GM19324 (cell line): ENCODE results near the gene KRT75.

Experiments used
- ATAC-seq: cut with Tn5 transposase; IDR thresholded peaks from one replicate; pipeline ENCODE4 v1.9.1; 2021; ENCODE audit warnings: mild to moderate bottlenecking, moderate library complexity; ENCODE audit not compliant: unreplicated experiment, low FRiP score

KRT75 gene

DNA sequence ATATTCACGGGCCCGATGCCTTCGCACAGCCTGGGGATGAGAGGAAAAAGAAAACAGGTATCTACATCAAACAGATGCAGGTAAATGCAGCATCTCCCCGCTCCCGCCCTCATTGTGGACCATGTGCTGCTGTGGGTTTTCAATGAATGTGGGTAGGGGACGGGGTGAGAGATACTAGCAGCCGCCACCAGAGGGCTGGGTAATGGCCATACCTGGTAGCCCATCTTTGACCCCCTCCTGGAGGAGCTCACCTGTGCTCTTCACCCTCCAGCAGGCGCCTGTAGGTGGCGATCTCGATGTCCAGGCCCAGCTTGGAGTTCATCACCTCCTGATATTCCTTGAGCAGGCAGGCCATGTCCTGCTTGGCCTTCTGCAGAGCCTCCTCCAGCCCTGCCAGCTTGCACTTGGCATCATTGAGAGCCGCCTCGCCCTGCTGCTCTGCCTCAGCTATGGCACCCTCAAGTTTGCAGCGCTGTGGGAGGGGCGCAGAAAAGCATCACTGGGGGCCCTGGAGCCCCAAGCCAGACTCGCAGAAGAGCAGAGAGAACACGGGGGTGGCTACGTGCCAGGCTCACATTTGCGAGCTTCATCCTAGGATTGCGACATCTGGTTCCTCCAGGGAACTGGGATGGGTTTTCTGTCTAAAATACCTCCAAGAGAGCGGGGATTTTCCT, 38.3 kb downstream of the KRT75 start:
- ATAC-seq = no peak

DNA sequence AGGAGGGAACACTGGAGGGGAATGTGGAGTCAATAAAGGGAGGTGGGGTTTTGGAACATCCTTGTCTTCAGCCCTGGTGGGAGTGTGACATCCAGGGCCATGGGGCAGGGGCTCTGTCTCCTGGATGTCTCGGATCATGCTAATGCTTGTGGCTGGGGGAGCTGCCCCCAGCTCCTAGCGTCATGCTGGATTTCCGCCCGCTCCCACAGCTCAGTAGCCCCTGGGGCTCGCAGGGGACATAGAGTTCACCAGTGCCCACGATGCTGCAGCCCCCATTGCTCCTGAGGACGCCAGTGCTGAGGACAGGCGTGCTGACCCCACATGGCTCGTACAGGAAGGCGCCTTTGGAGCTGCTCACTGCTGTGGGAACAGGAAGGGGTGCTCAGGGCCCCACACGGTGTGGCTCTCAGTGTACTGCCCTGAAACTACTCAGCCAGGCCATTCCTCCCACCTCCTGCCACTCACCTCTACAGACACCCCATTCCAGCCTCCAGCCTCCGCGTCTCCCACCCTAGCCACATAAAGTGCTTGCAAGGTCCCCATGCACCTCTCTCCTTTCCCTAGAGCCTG, 39.2 kb downstream of the KRT75 start:
- ATAC-seq = no peak

DNA sequence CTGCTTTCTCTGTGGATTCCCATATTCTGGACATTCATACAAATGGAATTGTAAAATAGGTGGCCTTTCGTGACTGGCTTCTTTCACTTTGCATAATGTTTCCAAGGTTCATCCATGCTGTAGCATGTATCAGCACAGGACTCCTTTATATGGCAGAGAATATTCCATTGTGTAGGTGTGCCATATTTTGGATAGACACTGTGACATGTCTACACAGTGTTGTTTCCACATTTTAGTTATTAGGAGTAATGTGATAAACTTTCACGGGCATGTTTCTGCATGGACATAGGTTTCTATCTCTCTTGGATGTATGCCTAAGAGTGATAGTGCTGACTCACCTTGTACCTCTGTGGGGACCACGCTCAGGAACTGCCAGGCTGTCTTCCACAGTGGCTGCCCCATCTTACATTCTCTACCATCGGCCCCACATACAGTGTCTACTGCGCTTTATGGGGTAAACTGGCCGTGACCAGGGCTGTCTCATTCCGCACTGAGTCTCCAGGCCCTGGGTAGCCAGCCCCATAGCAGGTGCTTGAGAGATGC, 41.6 kb downstream of the KRT75 start:
- ATAC-seq = no peak

DNA sequence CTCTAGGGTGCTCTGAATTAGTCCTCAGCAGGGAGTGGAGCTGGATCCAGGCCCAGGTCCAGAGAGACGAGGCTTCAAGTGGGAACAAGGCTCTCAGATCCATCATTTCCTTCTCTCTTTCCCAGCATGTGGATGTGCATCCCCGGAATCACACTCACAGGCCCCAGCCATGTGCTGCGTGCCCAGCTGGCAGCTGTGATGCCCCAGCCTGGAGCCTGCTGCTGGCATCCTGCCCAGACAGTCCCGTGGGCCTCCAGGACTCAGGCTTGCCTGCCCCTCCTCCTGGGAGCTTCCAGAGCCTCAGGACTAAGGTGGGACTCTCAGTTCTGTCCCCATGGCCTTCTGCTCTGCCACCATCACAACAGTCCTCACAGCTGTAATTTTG, 42.6 kb downstream of the KRT75 start:
- no peak for ATAC-seq

DNA sequence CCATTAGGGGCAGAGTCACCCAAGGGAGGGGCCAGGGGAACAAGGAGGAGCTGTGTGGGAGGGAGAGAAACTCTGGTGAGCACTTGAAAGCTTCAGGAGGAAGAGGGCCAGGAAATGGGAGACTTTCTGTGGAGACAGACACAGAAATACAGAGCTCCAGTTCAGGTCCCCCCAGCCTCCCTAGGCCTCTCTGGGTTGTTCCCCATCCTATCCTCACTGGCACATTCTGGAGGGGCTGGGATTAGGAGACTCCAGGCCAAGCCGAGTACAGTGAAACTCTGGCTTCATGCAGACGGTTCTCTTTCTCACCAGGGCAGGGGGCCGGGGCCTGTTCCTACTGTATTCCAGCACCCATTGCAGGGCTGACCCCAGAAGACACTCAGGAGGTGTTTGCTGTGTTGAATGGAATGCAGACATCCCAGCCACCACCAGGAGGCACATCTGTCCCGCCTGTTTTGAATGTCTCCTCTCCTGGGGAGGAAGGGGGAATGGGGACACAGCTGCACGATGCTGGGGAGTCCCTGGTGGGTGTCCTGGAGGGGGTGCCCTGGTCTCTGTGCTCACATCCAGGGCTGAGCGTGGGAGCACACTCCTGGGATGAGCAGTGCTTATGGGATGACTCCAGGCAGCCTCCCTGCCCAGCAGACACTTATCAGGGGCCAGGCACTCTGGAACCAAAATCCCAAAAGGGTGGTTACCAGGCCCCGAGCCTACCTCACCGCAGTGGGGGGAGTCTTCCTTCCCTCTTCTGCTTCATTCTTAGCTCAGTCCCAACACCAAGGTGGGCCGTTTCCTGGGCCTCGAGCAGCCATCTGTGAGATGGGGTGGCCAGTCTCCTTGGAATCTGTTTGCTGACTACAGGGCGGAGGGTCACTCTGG, 43.2 kb downstream of the KRT75 start:
- no peak for ATAC-seq

DNA sequence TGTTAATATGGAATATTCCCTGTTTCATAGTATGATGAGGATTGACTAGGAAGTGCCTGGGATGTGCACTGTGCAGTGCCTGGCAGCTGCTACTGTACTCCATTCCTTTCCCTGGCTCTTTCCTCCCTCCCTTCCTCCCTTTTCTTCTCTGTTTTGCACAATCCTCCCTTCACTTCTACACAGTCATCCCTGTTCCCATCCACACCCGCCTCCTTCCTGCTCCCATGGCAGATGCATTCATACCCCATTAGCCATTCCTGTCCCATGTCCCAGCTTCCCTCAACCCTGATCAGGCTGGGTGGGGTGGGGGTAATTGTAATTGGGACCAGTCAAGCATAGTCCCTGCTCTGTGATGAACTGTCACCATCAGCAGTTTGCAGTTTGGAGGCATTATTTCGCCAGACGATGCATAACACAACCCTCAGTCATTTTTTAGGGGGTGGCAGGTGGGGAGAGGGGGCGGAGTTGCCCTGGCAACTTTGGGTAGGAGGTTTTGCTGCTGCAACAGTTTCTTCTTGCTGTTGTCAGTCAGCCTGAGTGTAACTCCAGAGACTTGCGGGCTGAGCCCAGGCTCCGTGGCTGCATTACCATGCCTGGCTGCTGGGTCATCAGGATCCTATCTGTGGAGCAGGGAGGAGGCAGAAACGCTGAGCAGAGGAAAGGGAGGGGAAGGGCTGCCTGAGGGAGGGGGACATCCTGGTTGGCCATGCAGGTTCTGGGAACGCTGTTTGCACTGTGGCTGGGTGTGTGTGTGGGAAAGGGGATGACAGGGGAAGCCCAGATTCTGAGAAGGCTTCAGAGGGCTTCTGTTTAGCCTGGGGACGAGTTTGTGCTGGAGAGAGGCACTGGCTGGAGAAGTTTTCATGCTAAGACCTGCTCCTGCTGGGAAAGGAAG, 44.6 kb downstream of the KRT75 start:
- ATAC-seq = no peak

DNA sequence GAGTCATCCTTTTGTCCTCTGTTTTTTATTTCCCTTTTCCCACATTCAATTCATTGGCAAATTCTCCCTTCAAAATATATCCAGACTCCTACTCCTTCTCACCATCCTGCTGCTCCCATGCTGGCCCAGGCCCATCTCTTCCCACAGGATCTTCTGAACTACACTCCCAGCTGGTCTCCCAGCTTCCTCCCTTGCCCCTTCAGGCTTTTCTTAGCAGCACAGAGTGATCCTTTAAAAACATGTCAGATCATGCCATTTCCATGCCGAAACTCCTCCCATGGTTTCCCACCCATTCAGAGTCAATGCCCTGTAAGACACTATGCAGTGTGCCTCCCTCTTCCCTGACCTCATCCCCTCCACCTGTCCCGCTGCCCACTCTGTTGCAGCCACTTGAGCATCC, 46.3 kb downstream of the KRT75 start:
- ATAC-seq = no peak

DNA sequence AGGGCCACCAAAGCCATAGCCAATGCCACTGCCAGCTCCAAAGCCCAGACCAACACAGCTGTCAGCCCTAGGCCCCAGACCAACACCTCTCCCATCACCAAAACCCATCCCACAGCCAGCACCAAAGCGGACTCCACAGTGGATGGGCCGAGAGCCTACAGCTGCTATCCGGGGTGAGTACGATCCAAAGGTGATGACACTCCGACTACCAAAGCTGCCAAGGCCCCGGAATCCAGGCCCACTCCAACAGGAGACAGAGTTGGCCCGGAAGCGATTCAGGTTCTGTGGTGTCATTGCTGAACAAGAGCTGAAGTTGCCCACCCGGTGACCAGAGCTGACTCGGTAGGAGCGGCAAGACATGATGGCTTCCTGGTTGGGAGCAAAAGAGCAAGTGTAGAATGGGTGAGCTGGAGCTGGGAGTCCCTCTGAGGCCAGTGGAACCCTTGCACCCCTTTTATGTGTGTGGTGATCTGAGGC, 48.9 kb downstream of the KRT75 start, which contains the start of gene KRT84:
KRT84 (minus strand) TSS at position 427 of the 477 bp plus-strand sequence; CDS start at position 360, 67 bp downstream.
- ATAC-seq = no peak

DNA sequence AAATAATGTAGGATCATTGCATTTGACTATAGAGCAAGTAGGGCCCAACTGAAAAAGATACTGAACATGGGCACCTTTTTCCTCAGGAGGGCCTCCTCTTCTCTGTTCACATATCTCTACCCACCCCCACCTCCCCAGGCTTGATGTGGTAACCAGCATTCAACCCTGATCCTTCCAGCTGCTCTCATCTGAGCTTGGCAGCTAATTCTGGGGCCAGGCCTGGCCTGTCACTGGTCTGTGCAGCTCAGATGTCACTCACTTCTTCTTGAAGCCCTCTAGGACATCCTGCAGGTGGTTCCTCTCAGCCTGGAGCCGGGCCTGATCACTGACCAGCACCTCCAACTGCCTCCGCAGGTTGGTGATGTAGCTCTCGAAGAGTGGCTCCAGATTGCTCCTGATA, 50.8 kb downstream of the KRT75 start:
- ATAC-seq = no peak

DNA sequence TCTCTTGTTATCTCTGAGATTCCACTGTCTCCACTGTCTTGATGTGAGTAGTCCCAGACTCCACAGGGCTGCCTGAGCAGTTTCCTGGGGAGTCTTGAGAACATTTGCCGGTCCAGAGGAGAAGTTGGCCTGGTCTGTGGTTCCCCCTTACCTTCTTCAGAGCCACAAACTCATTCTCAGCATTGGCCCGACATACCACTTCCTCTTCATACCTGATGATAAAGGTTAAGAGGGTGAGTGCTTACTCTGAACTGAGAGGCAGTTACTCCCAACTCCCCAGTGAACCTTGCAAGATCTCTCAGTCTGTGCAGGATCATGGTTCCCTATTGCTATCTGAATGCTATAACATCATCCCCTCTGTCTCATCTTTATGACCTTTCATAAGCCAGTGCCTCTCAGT, 51.3 kb downstream of the KRT75 start:
- ATAC-seq = no peak

DNA sequence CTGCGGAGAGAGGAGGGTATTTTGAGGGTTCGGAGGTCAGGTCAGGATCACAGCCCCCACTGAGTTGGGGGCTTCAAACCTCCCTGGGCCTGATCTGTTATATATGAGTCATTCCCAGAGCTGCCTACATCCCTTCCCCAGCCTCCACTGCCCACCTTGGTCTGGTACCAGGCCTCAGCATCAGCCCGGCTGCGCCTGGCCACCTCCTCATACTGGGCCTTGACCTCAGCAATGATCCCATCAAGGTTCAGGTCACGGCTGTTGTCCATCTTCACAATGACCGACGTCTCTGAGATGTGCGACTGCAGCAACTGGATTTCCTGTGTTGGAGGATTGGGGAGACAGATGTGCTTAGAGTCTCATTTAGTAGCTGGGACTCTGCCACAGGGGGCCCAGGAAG, 53.0 kb downstream of the KRT75 start:
- no peak for ATAC-seq

DNA sequence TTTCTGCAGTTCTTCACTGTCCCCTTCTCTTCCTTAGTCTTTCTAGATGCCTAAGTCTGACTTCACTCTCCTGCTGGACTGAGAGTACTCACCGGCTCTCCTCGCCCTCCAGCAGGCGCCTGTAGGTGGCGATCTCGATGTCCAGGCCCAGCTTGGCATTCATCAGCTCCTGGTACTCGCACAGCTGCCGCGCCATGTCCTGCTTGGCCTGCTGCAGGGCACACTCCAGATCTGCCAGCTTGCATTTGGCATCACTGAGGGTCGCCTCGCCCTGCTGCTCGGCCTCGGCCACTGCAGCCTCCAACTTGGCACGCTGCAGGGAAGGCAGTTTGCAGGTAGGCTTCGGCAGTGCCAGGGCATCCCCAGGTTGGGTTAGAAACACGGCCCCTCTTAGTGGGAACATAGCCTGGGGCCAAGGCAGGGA, 53.9 kb downstream of the KRT75 start:
- ATAC-seq = no peak

DNA sequence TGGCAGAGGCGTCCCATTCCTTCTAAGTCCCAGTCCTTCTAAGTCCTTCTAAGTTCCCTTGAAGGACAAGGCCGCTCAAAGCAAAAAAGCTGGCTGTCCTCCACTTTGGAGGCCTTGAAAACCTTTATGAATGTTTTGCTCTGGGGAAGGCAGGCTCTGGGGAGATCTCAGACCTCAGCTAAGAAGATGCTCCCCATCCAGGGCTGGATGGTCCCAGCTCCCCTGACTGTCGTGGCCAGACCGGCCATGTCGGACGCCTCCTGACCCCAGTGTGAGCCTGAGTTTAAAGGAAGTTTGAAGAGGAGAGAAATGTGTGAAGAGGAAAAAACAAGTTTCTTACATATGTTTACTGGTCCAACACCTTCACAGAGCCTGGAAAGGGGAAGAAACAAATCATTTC, 54.6 kb downstream of the KRT75 start:
- ATAC-seq = no peak

DNA sequence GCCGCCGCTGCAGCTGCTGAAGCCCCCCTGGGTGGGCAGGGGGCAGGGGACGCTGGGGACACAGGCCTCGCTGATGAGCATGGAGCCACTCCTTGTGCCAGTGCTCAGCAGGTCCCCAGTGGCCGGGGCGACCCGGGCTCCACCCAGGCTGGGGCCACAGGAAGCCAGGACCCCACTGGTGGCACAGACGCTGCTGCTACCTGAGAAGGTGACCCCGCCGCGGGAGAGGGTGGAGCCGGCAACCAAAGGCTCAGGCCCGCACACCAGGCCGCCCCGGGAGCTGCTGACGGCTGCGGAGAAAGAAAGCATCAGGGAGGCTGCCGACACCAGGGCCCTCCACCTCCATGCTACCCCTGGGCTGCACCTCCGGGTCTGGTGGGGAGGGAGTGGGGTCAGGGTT, 56.1 kb downstream of the KRT75 start:
- no peak for ATAC-seq

DNA sequence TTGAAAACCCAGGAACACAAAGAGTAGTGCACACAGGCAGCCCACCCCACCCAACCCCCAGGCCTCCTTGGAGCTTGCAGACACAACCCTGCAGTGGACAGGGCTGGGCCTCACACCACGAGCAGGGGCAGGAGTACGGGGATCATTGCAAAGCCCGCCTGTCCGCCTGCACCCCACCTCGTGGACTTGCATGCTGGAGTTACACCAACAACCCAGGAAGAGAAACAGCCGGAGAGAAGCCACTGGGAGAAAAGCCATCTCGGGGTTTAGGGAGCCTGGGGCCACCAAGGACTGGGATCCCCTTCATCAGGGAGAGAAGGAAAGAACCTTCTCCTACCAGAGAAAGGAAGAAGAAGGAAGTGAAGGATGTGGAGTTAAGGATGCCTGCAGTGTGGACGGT, 56.9 kb downstream of the KRT75 start:
- no peak for ATAC-seq
